ENCODE measurements around the gene CLIC4. TPM values are rescaled to one million over a fixed set of nuclear protein-coding genes. Genes with fewer than 3 reads are reported as not detected.
"Not testable (repeated sequence)": the region's sequence is repeated elsewhere in the genome, so short reads cannot be mapped to it uniquely, and the experiment has no call there.

Gene CLIC4
- polyA plus RNA-seq, 3 donors = 9.7 to 38.1 (median 24.6) TPM

- intact Hi-C loops (cut with micrococcal nuclease) = loop anchor here in 1 of 2 donors (10.0 kb wide), 1 partner anchor 71 kb away; no protein-coding TSS in a partner anchor
- no peak overlapping the region for H3K4me2 ChIP-seq (replicated peaks; ENCODE audit: extremely low read depth, low read length, poor library complexity, severe bottlenecking)
- 82% methylated on average over 5 of the region's 5 CpGs for WGBS (ENCODE audit: insufficient coverage)
- no peaks in the 10 kb centered on the region for H3K9me3 ChIP-seq (replicated peaks in 1 of 2; ENCODE audit: control insufficient read depth in 1 of 2, insufficient read depth in 1 of 2, low read length in 2 of 2)
- H3K27ac Mint-ChIP-seq = no peak overlapping the region
- H3K4me1 Mint-ChIP-seq = peaks cover 2% of the 10 kb centered on the region
- no peak for DNase-seq
- no peak overlapping the region for H3K4me3 ChIP-seq (replicated peaks in 1 of 3; ENCODE audit: low read depth in 2 of 3, low read length in 3 of 3)
- peaks cover 4 to 8% of the 10 kb centered on the region in 2 donors for H3K36me3 Mint-ChIP-seq
- no peaks in the 10 kb centered on the region for H3K9me3 Mint-ChIP-seq
- no peak overlapping the region for H3K4me3 Mint-ChIP-seq
- no peak overlapping the region for H2AFZ ChIP-seq (ENCODE audit: insufficient read depth, low read depth, low read length, poor library complexity, severe bottlenecking)
- peaks cover 49% of the 10 kb centered on the region for H4K20me1 ChIP-seq (ENCODE audit: insufficient read depth, low read length)
- H3K27me3 Mint-ChIP-seq (ENCODE audit: low read depth in 3 of 3) = peaks cover 0 to 2% (median 0%) of the 10 kb centered on the region in 3 donors
- H3K79me2 ChIP-seq (ENCODE audit: insufficient read depth, low read length) = peaks cover 82% of the 10 kb centered on the region
- H3K27ac ChIP-seq (ENCODE audit: low read depth in 1 of 2, low read length in 2 of 2) = no peak overlapping the region
- no peak for TF ChIP-seq CTCF (IDR thresholded peaks at IDR 0.05)
- H3K4me1 ChIP-seq (ENCODE audit: control insufficient read depth in 1 of 2, insufficient read depth in 2 of 2, low read length in 2 of 2) = peaks cover 3 to 6% of the 10 kb centered on the region in 2 donors
- H3K27me3 ChIP-seq (ENCODE audit: control insufficient read depth in 2 of 2, insufficient read depth in 2 of 2, low read length in 2 of 2) = no peaks in the 10 kb centered on the region
- H3K36me3 ChIP-seq (replicated peaks in 1 of 2; ENCODE audit: control insufficient read depth in 1 of 2, insufficient read depth in 2 of 2, low read length in 2 of 2) = no peaks in the 10 kb centered on the region
- no peak overlapping the region for H3K9ac ChIP-seq (ENCODE audit: insufficient read depth, low read length, poor library complexity, severe bottlenecking)
Observed at GRCh38 chr1:24754229-24754628, 9.0 kb downstream of the CLIC4 start.

DNA sequence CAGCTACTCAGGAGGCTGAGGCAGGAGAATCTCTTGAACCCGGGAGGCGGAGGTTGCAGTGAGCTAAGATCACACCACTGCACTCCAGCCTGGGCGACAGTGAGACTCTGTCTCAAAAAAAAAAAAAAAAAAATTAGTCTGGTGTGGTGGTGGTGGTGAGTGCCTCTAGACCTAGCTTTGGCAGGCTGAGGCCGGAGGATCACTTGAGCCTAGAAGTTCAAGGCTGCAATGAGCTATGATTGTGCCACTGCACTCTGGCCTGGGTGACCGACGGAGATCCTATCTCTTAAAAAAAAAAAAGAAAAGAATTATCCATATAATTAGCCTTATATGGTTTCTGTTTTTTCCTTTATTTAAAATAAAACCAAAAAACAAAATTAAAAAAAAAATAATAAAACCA, 10.1 kb downstream of the CLIC4 start:
- H3K36me3 ChIP-seq (replicated peaks in 1 of 2; ENCODE audit: control insufficient read depth in 1 of 2, insufficient read depth in 2 of 2, low read length in 2 of 2); DNase-seq; H3K4me1 Mint-ChIP-seq; H3K4me1 ChIP-seq (ENCODE audit: control insufficient read depth in 1 of 2, insufficient read depth in 2 of 2, low read length in 2 of 2); H3K27ac ChIP-seq (ENCODE audit: low read depth in 1 of 2, low read length in 2 of 2); H3K4me2 ChIP-seq (replicated peaks; ENCODE audit: extremely low read depth, low read length, poor library complexity, severe bottlenecking); H3K27me3 ChIP-seq (ENCODE audit: control insufficient read depth in 2 of 2, insufficient read depth in 2 of 2, low read length in 2 of 2); H3K9ac ChIP-seq (ENCODE audit: insufficient read depth, low read length, poor library complexity, severe bottlenecking); H3K36me3 Mint-ChIP-seq; H3K9me3 Mint-ChIP-seq; H3K4me3 Mint-ChIP-seq; H3K27me3 Mint-ChIP-seq (ENCODE audit: low read depth in 3 of 3); H3K4me3 ChIP-seq (replicated peaks in 1 of 3; ENCODE audit: low read depth in 2 of 3, low read length in 3 of 3); H3K9me3 ChIP-seq (replicated peaks in 1 of 2; ENCODE audit: control insufficient read depth in 1 of 2, insufficient read depth in 1 of 2, low read length in 2 of 2); H2AFZ ChIP-seq (ENCODE audit: insufficient read depth, low read depth, low read length, poor library complexity, severe bottlenecking): not testable (repeated sequence)
- Histone ChIP-seq H3K79me2 (ENCODE audit: insufficient read depth, low read length) (peaks cover 81% of the 10 kb centered on the region), H4K20me1 (ENCODE audit: insufficient read depth, low read length) (peaks cover 40% of the 10 kb centered on the region)
- WGBS (ENCODE audit: insufficient coverage) = no CpG with 5 or more reads among the region's 6 CpGs
- intact Hi-C loops (cut with micrococcal nuclease) = loop anchor here in 1 of 2 donors (10.0 kb wide), 1 partner anchor 69 kb away; no protein-coding TSS in a partner anchor
- H3K27ac Mint-ChIP-seq = peak overlapping the region in 1 of 7 donors; percentile 42
